ENCODE measurements around the gene SMAD1.
A peak's percentile ranks its signal among the peaks of the same experiment; 100 is the strongest.

Gene SMAD1

DNA sequence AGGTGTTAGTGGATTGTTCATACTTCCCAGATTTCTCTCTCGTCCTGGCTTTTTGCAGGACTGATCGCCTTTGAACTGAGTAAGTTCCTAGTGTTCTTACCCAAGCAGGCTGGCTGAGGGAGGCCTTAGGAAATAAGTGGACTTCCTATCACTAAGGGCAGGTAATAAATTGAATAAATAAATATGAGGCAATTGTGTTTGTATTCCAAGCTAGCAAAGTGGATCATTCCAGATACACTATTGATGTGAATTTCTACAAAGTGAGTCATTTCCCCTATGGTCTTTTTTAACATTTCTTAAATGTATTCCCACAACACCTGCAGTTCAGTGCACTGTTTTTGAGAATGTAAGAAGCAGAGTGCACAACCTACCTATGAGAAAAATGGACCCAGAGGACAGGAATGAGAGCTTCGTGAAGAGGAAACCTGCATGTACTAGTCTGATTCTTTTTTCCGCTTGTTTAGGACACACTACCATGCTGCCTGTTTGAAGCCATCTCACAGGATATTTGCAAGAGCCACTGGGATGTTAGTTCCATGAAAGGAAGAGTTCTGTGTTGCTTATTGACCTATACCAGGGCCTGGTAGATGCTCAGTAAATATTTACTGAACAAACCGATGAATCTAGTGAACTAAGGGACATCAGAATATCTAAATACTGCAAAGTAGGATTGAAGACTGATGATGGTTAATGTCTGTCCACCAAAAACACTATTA lies 29.0 kb upstream of the SMAD1 start:
- Histone ChIP-seq H3K9me3 (no peaks in the 10 kb centered on the region), H3K27me3 (no peaks in the 10 kb centered on the region), H3K4me1 (no peaks in the 10 kb centered on the region), H3K4me3 (no peak overlapping the region), H3K27ac (no peak overlapping the region), H3K36me3 (no peaks in the 10 kb centered on the region)
- no peak for DNase-seq
- TF ChIP-seq, protein P1, sequence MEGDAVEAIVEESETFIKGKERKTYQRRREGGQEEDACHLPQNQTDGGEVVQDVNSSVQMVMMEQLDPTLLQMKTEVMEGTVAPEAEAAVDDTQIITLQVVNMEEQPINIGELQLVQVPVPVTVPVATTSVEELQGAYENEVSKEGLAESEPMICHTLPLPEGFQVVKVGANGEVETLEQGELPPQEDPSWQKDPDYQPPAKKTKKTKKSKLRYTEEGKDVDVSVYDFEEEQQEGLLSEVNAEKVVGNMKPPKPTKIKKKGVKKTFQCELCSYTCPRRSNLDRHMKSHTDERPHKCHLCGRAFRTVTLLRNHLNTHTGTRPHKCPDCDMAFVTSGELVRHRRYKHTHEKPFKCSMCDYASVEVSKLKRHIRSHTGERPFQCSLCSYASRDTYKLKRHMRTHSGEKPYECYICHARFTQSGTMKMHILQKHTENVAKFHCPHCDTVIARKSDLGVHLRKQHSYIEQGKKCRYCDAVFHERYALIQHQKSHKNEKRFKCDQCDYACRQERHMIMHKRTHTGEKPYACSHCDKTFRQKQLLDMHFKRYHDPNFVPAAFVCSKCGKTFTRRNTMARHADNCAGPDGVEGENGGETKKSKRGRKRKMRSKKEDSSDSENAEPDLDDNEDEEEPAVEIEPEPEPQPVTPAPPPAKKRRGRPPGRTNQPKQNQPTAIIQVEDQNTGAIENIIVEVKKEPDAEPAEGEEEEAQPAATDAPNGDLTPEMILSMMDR (IDR thresholded peaks at IDR 0.05), result no peak
- intact Hi-C loops (cut with DNase I; ENCODE audit: low total_unique reads), result no loop called here

DNA sequence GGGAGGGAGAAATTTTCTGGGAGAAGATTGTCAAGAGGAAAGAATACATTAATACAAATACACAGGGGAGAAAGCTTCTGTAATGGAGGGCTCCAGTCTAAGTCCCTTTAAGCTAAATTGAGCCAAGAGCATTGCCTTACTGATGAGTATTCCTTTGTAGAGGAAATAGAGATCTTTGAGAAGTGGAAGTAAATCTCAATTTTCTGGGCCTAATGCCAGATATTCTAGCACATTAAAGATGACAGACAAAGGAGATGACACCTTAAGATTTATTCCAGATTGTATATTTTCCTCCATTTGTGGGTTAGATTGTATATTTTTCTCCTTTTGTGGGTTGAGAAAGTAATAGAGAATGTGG lies 28.5 kb upstream of the SMAD1 start:
- Histone ChIP-seq H3K4me3 (no peak overlapping the region), H3K36me3 (no peaks in the 10 kb centered on the region), H3K27me3 (no peaks in the 10 kb centered on the region), H3K4me1 (no peaks in the 10 kb centered on the region), H3K9me3 (no peaks in the 10 kb centered on the region), H3K27ac (no peak overlapping the region)
- TF ChIP-seq, protein P1 (IDR thresholded peaks at IDR 0.05), result no peak
- DNase-seq, result no peak
- intact Hi-C loops (cut with DNase I; ENCODE audit: low total_unique reads), result no loop called here

DNA sequence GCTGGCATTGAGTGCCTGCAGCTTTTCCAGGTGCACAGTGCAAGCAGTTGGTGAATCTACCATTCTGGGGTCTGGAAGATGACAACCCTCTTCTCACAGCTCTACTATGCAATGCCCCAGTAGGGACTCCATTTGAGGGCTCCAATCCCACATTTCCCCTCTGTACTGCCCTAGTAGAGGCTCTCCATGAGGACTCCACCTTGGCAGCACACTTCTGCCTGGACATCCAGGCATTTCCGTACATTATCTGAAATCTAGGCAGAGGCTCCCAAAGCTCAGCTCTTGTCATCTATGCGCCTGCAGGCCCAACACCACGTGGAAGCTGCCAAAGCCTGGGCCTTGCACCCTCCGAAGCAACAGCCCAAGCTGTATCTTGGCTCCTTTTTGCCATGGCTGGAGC lies 8.4 kb upstream of the SMAD1 start:
- Histone ChIP-seq H3K27ac (no peak overlapping the region), H3K9me3 (peaks cover 0 to 8% (median 0%) of the 10 kb centered on the region in 3 donors), H3K4me3 (no peak overlapping the region), H3K4me1 (no peaks in the 10 kb centered on the region), H3K36me3 (no peaks in the 10 kb centered on the region), H3K27me3 (no peaks in the 10 kb centered on the region)
- TF ChIP-seq, protein P1 (IDR thresholded peaks at IDR 0.05), result no peak
- no peak for DNase-seq
- intact Hi-C loops (cut with DNase I; ENCODE audit: low total_unique reads), result loop anchor here (10.0 kb wide), 1 partner anchor 288 kb away; the partner anchor contains the start of gene OTUD4

DNA sequence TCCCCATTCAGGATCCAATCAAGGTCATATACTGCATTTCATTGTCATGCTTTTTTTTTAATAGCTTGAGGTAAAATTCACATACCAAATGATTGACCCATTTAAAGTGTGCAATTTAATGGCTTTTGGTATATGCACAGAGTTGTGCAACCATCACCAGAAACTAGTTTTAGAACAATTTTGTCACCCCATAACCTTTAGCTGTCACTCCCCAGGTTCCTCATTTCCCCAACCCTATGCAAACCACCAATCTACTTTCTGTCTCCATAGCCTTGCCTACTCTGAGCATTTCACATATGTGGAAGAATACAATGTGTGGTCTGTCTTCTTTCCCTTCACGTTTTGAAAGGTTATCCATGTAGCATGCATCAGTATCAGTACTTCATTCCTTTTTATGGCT lies 1.4 kb upstream of the SMAD1 start:
- no peak overlapping the region for H3K27ac ChIP-seq
- H3K9me3 ChIP-seq, result no peaks in the 10 kb centered on the region
- intact Hi-C loops (cut with DNase I; ENCODE audit: low total_unique reads), result loop anchor here (10.0 kb wide), 1 partner anchor 135 kb away; the partner anchor contains the start of gene MMAA
- TF ChIP-seq, protein P1 (IDR thresholded peaks at IDR 0.05), result no peak
- no peaks in the 10 kb centered on the region for H3K27me3 ChIP-seq
- H3K4me1 ChIP-seq, result peaks cover 0 to 22% (median 6%) of the 10 kb centered on the region in 4 donors
- H3K4me3 ChIP-seq, result no peak overlapping the region
- H3K36me3 ChIP-seq, result no peaks in the 10 kb centered on the region
- no peak for DNase-seq

DNA sequence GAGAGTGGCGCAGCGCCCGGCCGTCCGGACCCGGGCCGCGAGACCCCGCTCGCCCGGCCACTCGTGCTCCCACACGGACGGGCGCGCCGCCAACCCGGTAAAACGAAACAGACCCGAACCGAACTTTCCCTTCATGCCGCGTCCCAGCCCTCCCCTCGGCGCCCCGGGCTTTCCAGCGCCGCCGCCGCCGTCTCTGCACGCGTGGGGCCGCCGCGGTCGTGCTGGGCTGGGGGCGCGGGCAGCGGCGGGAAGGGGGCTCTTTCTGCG lies 222 bp downstream of the SMAD1 start:
- Histone ChIP-seq H3K4me3 (peak overlapping the region; percentile 71 to 84), H3K27me3 (no peaks in the 10 kb centered on the region), H3K9me3 (no peaks in the 10 kb centered on the region), H3K27ac (peak overlapping the region; percentile 93 to 99), H3K4me1 (peaks cover 0 to 22% (median 8%) of the 10 kb centered on the region in 4 donors), H3K36me3 (no peaks in the 10 kb centered on the region)
- no peak for DNase-seq
- intact Hi-C loops (cut with DNase I; ENCODE audit: low total_unique reads), result loop anchor here (10.0 kb wide), 1 partner anchor 133 kb away; the partner anchor contains the start of gene MMAA
- TF ChIP-seq, protein P1 (IDR thresholded peaks at IDR 0.05), result no peak

Measured in tibial artery (tissue), 4 donors.